HepG2 (cell line): ENCODE results near the gene ZNF829. TPM values are rescaled to one million over a fixed set of nuclear protein-coding genes. Genes with fewer than 3 reads are reported as not detected.

Experiments
- FOXJ3 ChIP-seq: sonication (generic); formaldehyde crosslinking; IDR thresholded peaks from 2 replicates; pipeline ENCODE4 v1.4.0; 2020; ENCODE audit warnings: missing genetic modification reagents, mild to moderate bottlenecking, borderline replicate concordance
- HNRNPL ChIP-seq: fragments of 200-400 bp; formaldehyde crosslinking; IDR thresholded peaks from 2 replicates; pipeline ENCODE4 v1.6.1; 2017; ENCODE audit warnings: mild to moderate bottlenecking, low read depth, low read length
- JUND ChIP-seq: sonication (generic); formaldehyde crosslinking; IDR thresholded peaks from 2 replicates; pipeline ENCODE4 v1.8.0; 2022; ENCODE audit warnings: mild to moderate bottlenecking, missing genetic modification reagents
- KDM4B ChIP-seq: sonication (generic); formaldehyde crosslinking; IDR thresholded peaks from 2 replicates; pipeline ENCODE4 v1.4.0; 2020; ENCODE audit warnings: missing genetic modification reagents
- KLF11 ChIP-seq: IDR thresholded peaks from 2 replicates; pipeline ENCODE4 v1.6.1; 2016; ENCODE audit warnings: missing compliant biosample characterization
- NRL ChIP-seq: sonication (generic); formaldehyde crosslinking; IDR thresholded peaks from 2 replicates; pipeline ENCODE4 v1.5.0; 2020; ENCODE audit warnings: missing genetic modification reagents, mild to moderate bottlenecking, moderate library complexity, borderline replicate concordance
- REXO4 ChIP-seq: sonication (generic); formaldehyde crosslinking; IDR thresholded peaks from 2 replicates; pipeline ENCODE4 v1.8.0; 2022; ENCODE audit warnings: missing genetic modification reagents, mild to moderate bottlenecking, borderline replicate concordance
- ZNF333 ChIP-seq: sonication (generic); formaldehyde crosslinking; IDR thresholded peaks from 2 replicates; pipeline ENCODE4 v1.4.0; 2020; ENCODE audit warnings: mild to moderate bottlenecking, missing genetic modification reagents, borderline replicate concordance
- ZNF44 ChIP-seq: sonication (generic); formaldehyde crosslinking; IDR thresholded peaks from 2 replicates; pipeline ENCODE4 v1.5.1; 2020; ENCODE audit warnings: mild to moderate bottlenecking, missing genetic modification reagents
- ZNF460 ChIP-seq: sonication (generic); formaldehyde crosslinking; IDR thresholded peaks from 2 replicates; pipeline ENCODE4 v1.5.1; 2020; ENCODE audit warnings: missing genetic modification reagents, mild to moderate bottlenecking, borderline replicate concordance
- ZNF572 ChIP-seq: sonication (generic); formaldehyde crosslinking; IDR thresholded peaks from 2 replicates; pipeline ENCODE4 v1.5.1; 2020; ENCODE audit warnings: mild to moderate bottlenecking, missing genetic modification reagents
- ZNF709 ChIP-seq: sonication (generic); formaldehyde crosslinking; IDR thresholded peaks from 2 replicates; pipeline ENCODE4 v1.5.0; 2020; ENCODE audit warnings: mild to moderate bottlenecking, missing genetic modification reagents
- ZNF772 ChIP-seq: sonication (generic); formaldehyde crosslinking; IDR thresholded peaks from 2 replicates; pipeline ENCODE4 v1.5.0; 2020; ENCODE audit warnings: mild to moderate bottlenecking, missing genetic modification reagents
- ZNF850 ChIP-seq: sonication (generic); formaldehyde crosslinking; conservative IDR thresholded peaks from 2 replicates; pipeline ENCODE4 v1.9.0; 2021; ENCODE audit warnings: mild to moderate bottlenecking, missing genetic modification reagents
- polyA plus RNA-seq, 8 experiments: library from polyadenylated mRNA; depleted of rRNA in 3 of 8; stranded (reverse) in 7 of 8; unstranded in 1 of 8; fragments of >200 nt; fragmentation: Illumina TruSeq in 4 of 8; extraction: Trizol in 4 of 8; gene quantifications; 2 replicates each; pipeline versions ENCODE4 v1.2.1 to v1.2.3, GENCODE V29; 2011 to 2016; ENCODE audit warnings: low read depth in 4 of 8, missing spikeins in 1 of 8, mixed read lengths in 1 of 8; ENCODE audit not compliant: insufficient read depth in 1 of 8
- total RNA-seq, 5 experiments: library from RNA; depleted of rRNA; stranded (reverse); fragments of >200 nt; fragmentation: Illumina TruSeq; extraction: Trizol; gene quantifications; 2 replicates each; pipeline ENCODE4 v1.2.3, GENCODE V29; 2016; ENCODE audit warnings: low read depth in 1 of 5
- TF ChIP-seq, protein P1 (sequence below): sonication (generic); formaldehyde crosslinking; IDR thresholded peaks from one replicate; pipeline ENCODE4 v1.5.1; 2020; ENCODE audit warnings: mild to moderate bottlenecking, missing genetic modification reagents; ENCODE audit errors: not compliant biosample characterization
- TF ChIP-seq, protein P2 (sequence below): sonication (generic); formaldehyde crosslinking; IDR thresholded peaks from 2 replicates; pipeline ENCODE4 v1.4.0; 2020; ENCODE audit warnings: missing genetic modification reagents, borderline replicate concordance

ZNF829 gene
- total and polyA plus RNA-seq, 2 of the 13 experiments (the other 11 are each of a cell fraction or from before 2014, with no cell fraction given) = 0.15 to 0.86 TPM

DNA sequence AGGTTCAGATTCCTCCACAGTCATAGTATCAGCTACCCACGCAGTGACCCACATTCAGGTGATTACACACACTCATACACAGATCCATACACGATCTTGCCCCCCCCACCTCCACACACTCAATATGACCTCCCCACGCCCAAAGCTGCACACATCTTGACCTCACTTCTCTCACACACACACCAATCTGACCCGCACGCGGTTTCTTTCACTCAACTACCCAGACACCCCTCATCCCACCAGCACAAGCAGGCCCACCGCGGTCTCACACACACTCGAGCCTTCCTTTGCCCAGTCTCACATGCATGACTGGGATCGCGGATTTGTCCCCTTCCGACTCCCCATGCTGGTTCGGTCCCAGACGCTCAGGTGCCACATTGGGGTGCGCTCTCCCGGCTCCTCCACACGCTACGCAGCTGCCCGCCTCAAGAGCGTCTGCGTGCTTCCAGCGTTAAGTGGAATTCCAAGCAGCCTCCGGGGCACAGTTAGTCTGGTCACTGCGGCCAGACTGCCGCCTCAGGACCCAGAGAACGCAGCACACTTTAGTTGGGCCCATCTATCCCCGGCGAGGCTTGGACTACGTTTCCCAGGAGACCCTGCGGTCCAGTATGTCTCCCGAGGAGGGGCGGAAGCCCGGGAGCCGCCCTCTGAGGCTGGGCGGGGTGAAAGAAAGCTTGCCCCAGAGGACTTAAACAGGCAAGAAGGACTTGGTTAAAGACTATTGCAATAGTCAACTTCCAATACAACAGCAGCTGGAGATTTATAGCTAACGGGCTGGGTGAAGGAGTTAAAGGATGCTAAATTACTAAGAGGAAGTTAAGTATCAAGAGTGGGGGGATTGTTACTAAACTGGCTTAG is 66.2 kb downstream of the ZNF829 start (continued):
- TF ChIP-seq, protein P1, sequence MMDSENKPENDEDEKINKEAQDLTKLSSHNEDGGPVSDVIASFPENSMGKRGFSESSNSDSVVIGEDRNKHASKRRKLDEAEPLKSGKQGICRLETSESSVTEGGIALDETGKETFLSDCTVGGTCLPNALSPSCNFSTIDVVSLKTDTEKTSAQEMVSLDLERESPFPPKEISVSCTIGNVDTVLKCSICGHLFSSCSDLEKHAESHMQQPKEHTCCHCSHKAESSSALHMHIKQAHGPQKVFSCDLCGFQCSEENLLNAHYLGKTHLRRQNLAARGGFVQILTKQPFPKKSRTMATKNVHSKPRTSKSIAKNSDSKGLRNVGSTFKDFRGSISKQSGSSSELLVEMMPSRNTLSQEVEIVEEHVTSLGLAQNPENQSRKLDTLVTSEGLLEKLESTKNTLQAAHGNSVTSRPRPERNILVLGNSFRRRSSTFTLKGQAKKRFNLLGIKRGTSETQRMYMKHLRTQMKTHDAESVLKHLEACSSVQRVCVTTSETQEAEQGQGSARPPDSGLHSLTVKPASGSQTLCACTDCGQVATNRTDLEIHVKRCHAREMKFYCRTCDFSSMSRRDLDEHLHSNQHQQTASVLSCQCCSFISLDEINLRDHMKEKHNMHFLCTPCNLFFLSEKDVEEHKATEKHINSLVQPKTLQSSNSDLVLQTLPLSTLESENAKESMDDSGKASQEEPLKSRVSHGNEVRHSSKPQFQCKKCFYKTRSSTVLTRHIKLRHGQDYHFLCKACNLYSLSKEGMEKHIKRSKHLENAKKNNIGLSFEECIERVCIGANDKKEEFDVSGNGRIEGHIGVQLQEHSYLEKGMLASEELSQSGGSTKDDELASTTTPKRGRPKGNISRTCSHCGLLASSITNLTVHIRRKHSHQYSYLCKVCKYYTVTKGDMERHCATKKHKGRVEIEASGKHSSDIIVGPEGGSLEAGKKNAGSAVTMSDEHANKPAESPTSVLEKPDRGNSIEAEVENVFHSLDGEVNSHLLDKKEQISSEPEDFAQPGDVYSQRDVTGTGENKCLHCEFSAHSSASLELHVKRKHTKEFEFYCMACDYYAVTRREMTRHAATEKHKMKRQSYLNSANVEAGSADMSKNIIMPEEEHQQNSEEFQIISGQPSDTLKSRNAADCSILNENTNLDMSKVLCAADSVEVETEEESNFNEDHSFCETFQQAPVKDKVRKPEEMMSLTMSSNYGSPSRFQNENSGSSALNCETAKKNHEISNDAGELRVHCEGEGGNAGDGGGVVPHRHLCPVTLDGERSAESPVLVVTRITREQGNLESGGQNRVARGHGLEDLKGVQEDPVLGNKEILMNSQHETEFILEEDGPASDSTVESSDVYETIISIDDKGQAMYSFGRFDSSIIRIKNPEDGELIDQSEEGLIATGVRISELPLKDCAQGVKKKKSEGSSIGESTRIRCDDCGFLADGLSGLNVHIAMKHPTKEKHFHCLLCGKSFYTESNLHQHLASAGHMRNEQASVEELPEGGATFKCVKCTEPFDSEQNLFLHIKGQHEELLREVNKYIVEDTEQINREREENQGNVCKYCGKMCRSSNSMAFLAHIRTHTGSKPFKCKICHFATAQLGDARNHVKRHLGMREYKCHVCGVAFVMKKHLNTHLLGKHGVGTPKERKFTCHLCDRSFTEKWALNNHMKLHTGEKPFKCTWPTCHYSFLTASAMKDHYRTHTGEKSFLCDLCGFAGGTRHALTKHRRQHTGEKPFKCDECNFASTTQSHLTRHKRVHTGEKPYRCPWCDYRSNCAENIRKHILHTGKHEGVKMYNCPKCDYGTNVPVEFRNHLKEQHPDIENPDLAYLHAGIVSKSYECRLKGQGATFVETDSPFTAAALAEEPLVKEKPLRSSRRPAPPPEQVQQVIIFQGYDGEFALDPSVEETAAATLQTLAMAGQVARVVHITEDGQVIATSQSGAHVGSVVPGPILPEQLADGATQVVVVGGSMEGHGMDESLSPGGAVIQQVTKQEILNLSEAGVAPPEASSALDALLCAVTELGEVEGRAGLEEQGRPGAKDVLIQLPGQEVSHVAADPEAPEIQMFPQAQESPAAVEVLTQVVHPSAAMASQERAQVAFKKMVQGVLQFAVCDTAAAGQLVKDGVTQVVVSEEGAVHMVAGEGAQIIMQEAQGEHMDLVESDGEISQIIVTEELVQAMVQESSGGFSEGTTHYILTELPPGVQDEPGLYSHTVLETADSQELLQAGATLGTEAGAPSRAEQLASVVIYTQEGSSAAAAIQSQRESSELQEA (CRISPR knock-in tag) = peak; percentile 52
- TF ChIP-seq ZNF709 (no peak), ZNF572 (CRISPR knock-in tag) (0 out of 2 replicates have a peak, but pooled peaks have one; percentile 42), KDM4B (peak; percentile 58; the same call in 1 of the 2 replicates), NRL (no peak; the same call in 1 of the 2 replicates), ZNF333 (CRISPR knock-in tag) (peak; percentile 72; the same call in 1 of the 2 replicates), ZNF44 (peak; percentile 75; the same call in 1 of the 2 replicates), JUND (CRISPR knock-in tag) (0 out of 2 replicates have a peak, but pooled peaks have one; percentile 25), ZNF772 (CRISPR knock-in tag) (0 out of 2 replicates have a peak, but pooled peaks have one; percentile 26), ZNF850 (CRISPR knock-in tag) (0 out of 2 replicates have a peak, but pooled peaks have one; percentile 87), HNRNPL (0 out of 2 replicates have a peak, but pooled peaks have one; percentile 23), REXO4 (CRISPR knock-in tag) (no peak), FOXJ3 (CRISPR knock-in tag) (no peak), ZNF460 (CRISPR knock-in tag) (no peak), KLF11 (CRISPR knock-in tag) (no peak)
- TF ChIP-seq, protein P2, sequence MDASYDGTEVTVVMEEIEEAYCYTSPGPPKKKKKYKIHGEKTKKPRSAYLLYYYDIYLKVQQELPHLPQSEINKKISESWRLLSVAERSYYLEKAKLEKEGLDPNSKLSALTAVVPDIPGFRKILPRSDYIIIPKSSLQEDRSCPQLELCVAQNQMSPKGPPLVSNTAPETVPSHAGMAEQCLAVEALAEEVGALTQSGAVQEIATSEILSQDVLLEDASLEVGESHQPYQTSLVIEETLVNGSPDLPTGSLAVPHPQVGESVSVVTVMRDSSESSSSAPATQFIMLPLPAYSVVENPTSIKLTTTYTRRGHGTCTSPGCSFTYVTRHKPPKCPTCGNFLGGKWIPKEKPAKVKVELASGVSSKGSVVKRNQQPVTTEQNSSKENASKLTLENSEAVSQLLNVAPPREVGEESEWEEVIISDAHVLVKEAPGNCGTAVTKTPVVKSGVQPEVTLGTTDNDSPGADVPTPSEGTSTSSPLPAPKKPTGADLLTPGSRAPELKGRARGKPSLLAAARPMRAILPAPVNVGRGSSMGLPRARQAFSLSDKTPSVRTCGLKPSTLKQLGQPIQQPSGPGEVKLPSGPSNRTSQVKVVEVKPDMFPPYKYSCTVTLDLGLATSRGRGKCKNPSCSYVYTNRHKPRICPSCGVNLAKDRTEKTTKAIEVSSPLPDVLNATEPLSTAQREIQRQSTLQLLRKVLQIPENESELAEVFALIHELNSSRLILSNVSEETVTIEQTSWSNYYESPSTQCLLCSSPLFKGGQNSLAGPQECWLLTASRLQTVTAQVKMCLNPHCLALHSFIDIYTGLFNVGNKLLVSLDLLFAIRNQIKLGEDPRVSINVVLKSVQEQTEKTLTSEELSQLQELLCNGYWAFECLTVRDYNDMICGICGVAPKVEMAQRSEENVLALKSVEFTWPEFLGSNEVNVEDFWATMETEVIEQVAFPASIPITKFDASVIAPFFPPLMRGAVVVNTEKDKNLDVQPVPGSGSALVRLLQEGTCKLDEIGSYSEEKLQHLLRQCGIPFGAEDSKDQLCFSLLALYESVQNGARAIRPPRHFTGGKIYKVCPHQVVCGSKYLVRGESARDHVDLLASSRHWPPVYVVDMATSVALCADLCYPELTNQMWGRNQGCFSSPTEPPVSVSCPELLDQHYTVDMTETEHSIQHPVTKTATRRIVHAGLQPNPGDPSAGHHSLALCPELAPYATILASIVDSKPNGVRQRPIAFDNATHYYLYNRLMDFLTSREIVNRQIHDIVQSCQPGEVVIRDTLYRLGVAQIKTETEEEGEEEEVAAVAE (CRISPR knock-in tag) = no peak; the same call in none of the 2 replicates
